T-cell (primary cell): ENCODE results near the gene PDE4A. TPM values are rescaled to one million over a fixed set of nuclear protein-coding genes. Genes with fewer than 3 reads are reported as not detected.

ENCODE experiments used
- ATAC-seq, 4 experiments: fragments of 200-7000 bp in 3 of 4; fragments of 150-1000 bp in 1 of 4; cut with Tn5 transposase; replicated peaks in 1 of 4; 1 replicate in 3 of 4; 2 replicates in 1 of 4; pipeline ENCODE4 v1.10.0; 2021; ENCODE audit warnings: moderate library complexity in 3 of 4, mild to moderate bottlenecking in 2 of 4, moderate number of reproducible peaks in 1 of 4
- CTCF ChIA-PET, 2 donors: fragments of 300-600 bp; sonication (Branson Sonifier 250); formaldehyde crosslinking; loops; one replicate each; lab custom pipeline; 2022; ENCODE audit warnings: antibody characterized with exemption in 2 of 2; lab: Charles Lee
- POLR2A ChIA-PET, 2 donors: fragments of 300-600 bp; sonication (Branson Sonifier 250); formaldehyde crosslinking; loops; one replicate each; lab custom pipeline; 2022; ENCODE audit warnings: antibody characterized with exemption in 2 of 2; lab: Charles Lee
- DNase-seq, 35 experiments: peaks; one replicate each; pipeline versions ENCODE4 v3.0.0 to v3.0.0-alpha.2; 2013 to 2023
- H3K27ac ChIP-seq: one replicate; pipeline ENCODE4 v1.5.1; 2013; ENCODE audit warnings: low read length
- H3K27me3 ChIP-seq, 2 experiments: replicated peaks in 1 of 2; 1 replicate in 1 of 2; 2 replicates in 1 of 2; pipeline versions ENCODE4 v1.6.1 to v1.7.0; 2013; ENCODE audit warnings: low read length in 1 of 2, mixed read lengths in 1 of 2; ENCODE audit not compliant: control insufficient read depth in 2 of 2, insufficient read depth in 2 of 2; ENCODE audit errors: extremely low read depth in 1 of 2
- H3K36me3 ChIP-seq, 2 donors: 1 replicate in 1 of 2; 2 replicates in 1 of 2; pipeline versions ENCODE4 v1.6.1 to v1.7.0; 2013; ENCODE audit warnings: low read length in 1 of 2; ENCODE audit not compliant: control insufficient read depth in 2 of 2, insufficient read depth in 1 of 2; ENCODE audit errors: extremely low read depth in 1 of 2
- H3K4me1 ChIP-seq, 2 experiments: 1 replicate in 1 of 2; 2 replicates in 1 of 2; pipeline versions ENCODE4 v1.6.1 to v1.7.0; 2013; ENCODE audit warnings: low read length in 2 of 2, mixed read lengths in 1 of 2; ENCODE audit not compliant: insufficient read depth in 2 of 2, control insufficient read depth in 1 of 2; ENCODE audit errors: extremely low read depth in 1 of 2
- H3K4me3 ChIP-seq, 2 donors: 1 replicate in 1 of 2; 2 replicates in 1 of 2; pipeline versions ENCODE4 v1.5.1 to v1.7.0; 2013; ENCODE audit warnings: mild to moderate bottlenecking in 2 of 2, low read length in 1 of 2, moderate library complexity in 1 of 2; ENCODE audit not compliant: control insufficient read depth in 1 of 2; ENCODE audit errors: extremely low read depth in 1 of 2
- H3K9me3 ChIP-seq: 2 replicates; pipeline ENCODE4 v1.7.0; 2013
- H3K27ac Mint-ChIP-seq, 2 donors: one replicate each; pipeline ENCODE4 v1.8.0; 2020 to 2021; ENCODE audit warnings: mild to moderate bottlenecking in 2 of 2, mixed read lengths in 2 of 2
- H3K27me3 Mint-ChIP-seq, 2 donors: one replicate each; pipeline ENCODE4 v1.8.0; 2021 to 2022; ENCODE audit warnings: mixed read lengths in 2 of 2
- H3K36me3 Mint-ChIP-seq: one replicate; pipeline ENCODE4 v1.8.0; 2021; ENCODE audit warnings: mixed read lengths
- H3K4me1 Mint-ChIP-seq, 3 donors: one replicate each; pipeline ENCODE4 v1.8.0; 2020 to 2022; ENCODE audit warnings: mixed read lengths in 3 of 3, mild to moderate bottlenecking in 1 of 3
- H3K4me3 Mint-ChIP-seq, 3 donors: one replicate each; pipeline ENCODE4 v1.8.0; 2020 to 2022; ENCODE audit warnings: mild to moderate bottlenecking in 3 of 3, mixed read lengths in 3 of 3, moderate library complexity in 3 of 3
- H3K9me3 Mint-ChIP-seq, 3 donors: one replicate each; pipeline ENCODE4 v1.8.0; 2020 to 2022; ENCODE audit warnings: mixed read lengths in 3 of 3
- WGBS: methylation state at CpG from one replicate; pipeline ENCODE4 v1.1.5; 2013; ENCODE audit warnings: missing lambda C conversion rate; ENCODE audit not compliant: insufficient coverage; 5-methylcytosine and 5-hydroxymethylcytosine counted together
- total RNA-seq, 35 experiments: library from RNA in 6 of 35; stranded (reverse) in 6 of 35; fragments of 120-200 nt in 1 of 35; gene quantifications; one replicate each; pipeline versions ENCODE4 v1.2.1 to v1.2.4 and lab custom pipeline; 2013 to 2026

Gene PDE4A
- total RNA-seq, 5 donors from 2014 or later (not counting 1 experiment from before 2014, with no cell fraction given), result 2.2 to 13.3 (median 6.2) TPM

- no peaks in the 10 kb centered on the region for H3K36me3 Mint-ChIP-seq
- POLR2A ChIA-PET, result interaction anchor here in 1 of 2 donors (0.5 to 0.7 kb wide), 2 partner anchors 23 to 335 kb away, joined by 6 to 7 read pairs; no protein-coding TSS in a partner anchor
- 96% methylated on average over 10 of the region's 16 CpGs for WGBS
Measured at GRCh38 chr19:10508036-10508435, 87.7 kb downstream of the PDE4A start.

GRCh38 chr19:10508707-10509106 lies 88.4 kb downstream of the PDE4A start:
- Mint-ChIP-seq H3K27ac (no peak overlapping the region), H3K9me3 (no peaks in the 10 kb centered on the region), H3K4me1 (peaks cover 13 to 28% (median 25%) of the 10 kb centered on the region in 3 donors), H3K36me3 (no peaks in the 10 kb centered on the region), H3K27me3 (peaks cover 9 to 14% of the 10 kb centered on the region in 2 donors), H3K4me3 (no peak overlapping the region)
- Histone ChIP-seq H3K27me3 (peaks cover 0 to 34% of the 10 kb centered on the region in 2 experiments), H3K36me3 (no peaks in the 10 kb centered on the region), H3K9me3 (no peaks in the 10 kb centered on the region), H3K4me3 (no peak overlapping the region), H3K27ac (no peak overlapping the region), H3K4me1 (peaks cover 4 to 62% of the 10 kb centered on the region in 2 experiments)
- no peak for ATAC-seq
- CTCF ChIA-PET, result interaction anchor here (0.6 to 1.2 kb wide), 7 partner anchors 19 to 360 kb away, joined by 3 to 8 read pairs (median 4); no protein-coding TSS in a partner anchor
- WGBS, result 29% methylated on average over 2 of the region's 3 CpGs
- DNase-seq, result peak in 1 of 35 experiments; percentile 49
- POLR2A ChIA-PET, result interaction anchor here (0.5 to 0.6 kb wide), 2 partner anchors 24 to 252 kb away, joined by 6 to 9 read pairs; no protein-coding TSS in a partner anchor

More at GRCh38 chr19:10508036-10508435, 87.7 kb downstream of the PDE4A start:
- ATAC-seq (no peak), DNase-seq (no peak)
- H3K27ac Mint-ChIP-seq, result no peak overlapping the region
- H3K9me3 ChIP-seq, result no peaks in the 10 kb centered on the region
- peaks cover 2 to 7% of the 10 kb centered on the region in 2 donors for H3K27me3 Mint-ChIP-seq
- H3K4me3 Mint-ChIP-seq, result no peak overlapping the region
- H3K4me1 Mint-ChIP-seq, result peaks cover 18 to 22% (median 22%) of the 10 kb centered on the region in 3 donors
- H3K27me3 ChIP-seq, result peaks cover 0 to 28% of the 10 kb centered on the region in 2 experiments
- no peaks in the 10 kb centered on the region for H3K9me3 Mint-ChIP-seq
- no peaks in the 10 kb centered on the region for H3K36me3 ChIP-seq
- H3K27ac ChIP-seq, result no peak overlapping the region
- no peak overlapping the region for H3K4me3 ChIP-seq
- CTCF ChIA-PET, result interaction anchor here (0.6 to 1.2 kb wide), 4 partner anchors 18 to 361 kb away, joined by 3 to 4 read pairs (median 3); no protein-coding TSS in a partner anchor
- H3K4me1 ChIP-seq, result peaks cover 4 to 62% of the 10 kb centered on the region in 2 experiments

GRCh38 chr19:10510301-10510802 lies 90.0 kb downstream of the PDE4A start:
- no peak overlapping the region for H3K4me3 Mint-ChIP-seq
- peaks cover 5 to 51% of the 10 kb centered on the region in 2 experiments for H3K27me3 ChIP-seq
- H3K4me1 ChIP-seq, result peaks cover 11 to 74% of the 10 kb centered on the region in 2 experiments
- H3K4me3 ChIP-seq, result no peak overlapping the region
- H3K27ac Mint-ChIP-seq, result no peak overlapping the region
- H3K27me3 Mint-ChIP-seq, result peaks cover 22 to 26% of the 10 kb centered on the region in 2 donors
- ChIA-PET POLR2A (no interaction called here), CTCF (interaction anchor here (0.6 to 0.7 kb wide), 4 partner anchors 38 to 1070 kb away, joined by 3 to 8 read pairs (median 4); no protein-coding TSS in a partner anchor)
- no peaks in the 10 kb centered on the region for H3K9me3 Mint-ChIP-seq
- ATAC-seq (no peak), DNase-seq (peak in 25 of 35 experiments; percentile 25 to 72 (median 51))
- peaks cover 5 to 29% (median 27%) of the 10 kb centered on the region in 3 donors for H3K4me1 Mint-ChIP-seq
- H3K27ac ChIP-seq, result no peak overlapping the region
- no peaks in the 10 kb centered on the region for H3K9me3 ChIP-seq
- H3K36me3 ChIP-seq, result no peaks in the 10 kb centered on the region
- no peaks in the 10 kb centered on the region for H3K36me3 Mint-ChIP-seq
- WGBS, result 4% methylated on average over 15 of the region's 15 CpGs

GRCh38 chr19:10513223-10513622 lies 92.9 kb downstream of the PDE4A start:
- Mint-ChIP-seq H3K4me3 (peak overlapping the region in 2 of 3 donors; percentile 17 to 33), H3K27me3 (peaks cover 38 to 47% of the 10 kb centered on the region in 2 donors)

GRCh38 chr19:10514211-10515145 lies 94.1 kb downstream of the PDE4A start:
- WGBS, result 6% methylated on average over 97 of the region's 107 CpGs
- no peaks in the 10 kb centered on the region for H3K36me3 ChIP-seq
- Mint-ChIP-seq H3K4me3 (peak overlapping the region; percentile 66 to 76 (median 72)), H3K9me3 (no peaks in the 10 kb centered on the region), H3K4me1 (peaks cover 23 to 41% (median 34%) of the 10 kb centered on the region in 3 donors), H3K27ac (peak overlapping the region in 1 of 2 donors; percentile 81), H3K27me3 (peaks cover 48 to 59% of the 10 kb centered on the region in 2 donors), H3K36me3 (no peaks in the 10 kb centered on the region)
- peaks cover 17 to 78% of the 10 kb centered on the region in 2 experiments for H3K4me1 ChIP-seq
- DNase-seq (peak in 26 of 35 experiments; percentile 25 to 67 (median 48)), ATAC-seq (peak; percentile 40 to 66 (median 64))
- H3K27me3 ChIP-seq, result peaks cover 14 to 88% of the 10 kb centered on the region in 2 experiments
- peak overlapping the region; percentile 80 for H3K27ac ChIP-seq
- H3K9me3 ChIP-seq, result no peaks in the 10 kb centered on the region
- ChIA-PET POLR2A (no interaction called here), CTCF (no interaction called here)
- peak overlapping the region; percentile 54 to 67 for H3K4me3 ChIP-seq

More at GRCh38 chr19:10513223-10513622, 92.9 kb downstream of the PDE4A start:
- H3K27me3 ChIP-seq, result peaks cover 14 to 75% of the 10 kb centered on the region in 2 experiments
- H3K4me3 ChIP-seq, result no peak overlapping the region
- Mint-ChIP-seq H3K27ac (peak overlapping the region in 1 of 2 donors; percentile 25), H3K36me3 (no peaks in the 10 kb centered on the region), H3K9me3 (no peaks in the 10 kb centered on the region), H3K4me1 (peaks cover 11 to 37% (median 29%) of the 10 kb centered on the region in 3 donors)
- 87% methylated on average over 7 of the region's 7 CpGs for WGBS
- no peak overlapping the region for H3K27ac ChIP-seq
- DNase-seq, result no peak
- CTCF ChIA-PET, result interaction anchor here (0.5 to 1.6 kb wide), 4 partner anchors 9 to 528 kb away, joined by 3 to 7 read pairs (median 4); no protein-coding TSS in a partner anchor
- POLR2A ChIA-PET, result no interaction called here
- H3K36me3 ChIP-seq, result no peaks in the 10 kb centered on the region
- no peaks in the 10 kb centered on the region for H3K9me3 ChIP-seq
- peaks cover 20 to 78% of the 10 kb centered on the region in 2 experiments for H3K4me1 ChIP-seq
- ATAC-seq, result no peak
